CD14-positive monocyte (primary cell): ENCODE results near the gene DDR1. TPM values are rescaled to one million over a fixed set of nuclear protein-coding genes. Genes with fewer than 3 reads are reported as not detected.

ENCODE experiments used
- DNase-seq, 3 donors: peaks; one replicate each; pipeline ENCODE4 v3.0.0-alpha.2; 2011 to 2022
- H2AFZ ChIP-seq: 2 replicates; pipeline ENCODE4 v1.6.0; 2012; ENCODE audit warnings: mild to moderate bottlenecking, low read depth, low read length, inconsistent platforms; ENCODE audit not compliant: insufficient read depth, poor library complexity, severe bottlenecking
- H3K27ac ChIP-seq, 2 donors: 1 replicate in 1 of 2; 2 replicates in 1 of 2; pipeline ENCODE4 v1.5.1; 2012 to 2013; ENCODE audit warnings: low read length in 2 of 2, control low read depth in 1 of 2, inconsistent platforms in 1 of 2, low read depth in 1 of 2, mild to moderate bottlenecking in 1 of 2
- H3K27me3 ChIP-seq, 2 donors: one replicate each; pipeline versions ENCODE4 v1.6.0 to v1.6.1; 2011 to 2013; ENCODE audit warnings: low read length in 2 of 2; ENCODE audit not compliant: control insufficient read depth in 2 of 2, insufficient read depth in 2 of 2
- H3K36me3 ChIP-seq, 2 donors: replicated peaks in 1 of 2; 1 replicate in 1 of 2; 2 replicates in 1 of 2; pipeline versions ENCODE4 v1.5.1 to v1.6.1; 2012 to 2013; ENCODE audit warnings: low read length in 2 of 2, control low read depth in 1 of 2, inconsistent platforms in 1 of 2, mild to moderate bottlenecking in 1 of 2; ENCODE audit not compliant: insufficient read depth in 2 of 2, control insufficient read depth in 1 of 2
- H3K4me1 ChIP-seq, 2 donors: 1 replicate in 1 of 2; 2 replicates in 1 of 2; pipeline versions ENCODE4 v1.5.1 to v1.6.1; 2012 to 2013; ENCODE audit warnings: low read length in 2 of 2, control low read depth in 1 of 2, inconsistent platforms in 1 of 2, mild to moderate bottlenecking in 1 of 2, moderate library complexity in 1 of 2; ENCODE audit not compliant: insufficient read depth in 2 of 2, control insufficient read depth in 1 of 2
- H3K4me2 ChIP-seq: replicated peaks from 2 replicates; pipeline ENCODE3; 2012; ENCODE audit warnings: low read length, moderate library complexity, mild to moderate bottlenecking; ENCODE audit not compliant: poor library complexity, severe bottlenecking; ENCODE audit errors: extremely low read depth
- H3K4me3 ChIP-seq, 3 experiments: fragments of 200-600 bp in 1 of 3; sonication (generic) in 1 of 3; replicated peaks in 1 of 3; 1 replicate in 2 of 3; 2 replicates in 1 of 3; pipeline ENCODE4 v1.5.1; 2011 to 2013; ENCODE audit warnings: low read length in 3 of 3, mild to moderate bottlenecking in 3 of 3, control low read depth in 2 of 3, low read depth in 2 of 3, inconsistent platforms in 1 of 3, moderate library complexity in 1 of 3
- H3K79me2 ChIP-seq: 2 replicates; pipeline ENCODE4 v1.6.0; 2012; ENCODE audit warnings: mild to moderate bottlenecking, control low read depth, inconsistent platforms, low read length, moderate library complexity; ENCODE audit not compliant: insufficient read depth
- H3K9ac ChIP-seq: 2 replicates; pipeline ENCODE4 v1.6.0; 2017; ENCODE audit warnings: low read length, mild to moderate bottlenecking; ENCODE audit not compliant: insufficient read depth, poor library complexity, severe bottlenecking
- H3K9me3 ChIP-seq, 2 donors: replicated peaks in 1 of 2; 1 replicate in 1 of 2; 2 replicates in 1 of 2; pipeline versions ENCODE4 v1.5.1 to v1.6.1; 2012 to 2013; ENCODE audit warnings: low read length in 2 of 2, control low read depth in 1 of 2; ENCODE audit not compliant: control insufficient read depth in 1 of 2, insufficient read depth in 1 of 2
- H4K20me1 ChIP-seq: 2 replicates; pipeline ENCODE4 v1.6.0; 2012; ENCODE audit warnings: mild to moderate bottlenecking, low read length, control low read depth, moderate library complexity; ENCODE audit not compliant: insufficient read depth
- H3K27ac Mint-ChIP-seq, 7 donors: one replicate each; pipeline ENCODE4 v1.8.0; 2020; ENCODE audit warnings: mild to moderate bottlenecking in 7 of 7, mixed read lengths in 7 of 7, moderate library complexity in 6 of 7, inconsistent platforms in 2 of 7
- H3K27me3 Mint-ChIP-seq, 3 donors: one replicate each; pipeline ENCODE4 v1.8.0; 2021 to 2022; ENCODE audit warnings: low read depth in 3 of 3, mild to moderate bottlenecking in 3 of 3, mixed read lengths in 3 of 3, moderate library complexity in 3 of 3, inconsistent platforms in 1 of 3
- H3K36me3 Mint-ChIP-seq, 2 donors: one replicate each; pipeline ENCODE4 v1.8.0; 2020; ENCODE audit warnings: mixed read lengths in 2 of 2, inconsistent platforms in 1 of 2, mild to moderate bottlenecking in 1 of 2
- H3K4me1 Mint-ChIP-seq: one replicate; pipeline ENCODE4 v1.8.0; 2020; ENCODE audit warnings: mild to moderate bottlenecking, mixed read lengths
- H3K4me3 Mint-ChIP-seq, 2 donors: one replicate each; pipeline ENCODE4 v1.8.0; 2020; ENCODE audit warnings: mild to moderate bottlenecking in 2 of 2, mixed read lengths in 2 of 2, moderate library complexity in 1 of 2
- H3K9me3 Mint-ChIP-seq, 7 donors: one replicate each; pipeline ENCODE4 v1.8.0; 2020 to 2022; ENCODE audit warnings: mixed read lengths in 7 of 7, mild to moderate bottlenecking in 6 of 7, moderate library complexity in 6 of 7, inconsistent platforms in 2 of 7
- WGBS: methylation state at CpG from one replicate; pipeline ENCODE4 v1.1.5; 2013; ENCODE audit warnings: missing lambda C conversion rate; ENCODE audit not compliant: insufficient coverage; 5-methylcytosine and 5-hydroxymethylcytosine counted together
- intact Hi-C, 2 donors: fragments of 100-400 bp; cut with micrococcal nuclease; formaldehyde crosslinking; loops; one replicate each; pipeline versions ENCODE4 v1.15.0 to v1.15.1; 2023
- polyA plus RNA-seq, 3 donors: library from polyadenylated mRNA; depleted of rRNA in 1 of 3; unstranded in 2 of 3; stranded (reverse) in 1 of 3; fragments of 300-500 nt in 2 of 3; fragments of >200 nt in 1 of 3; fragmentation: Illumina TruSeq in 2 of 3; gene quantifications; 1 replicate in 2 of 3; 2 replicates in 1 of 3; pipeline ENCODE4 v1.2.3, GENCODE V29; 2012 to 2021
- TF ChIP-seq, protein P1 (sequence below): fragments of 200-600 bp; IDR thresholded peaks from one replicate; pipeline ENCODE4 v1.8.0; 2022; ENCODE audit warnings: antibody characterized with exemption, mild to moderate bottlenecking

Gene DDR1
- polyA plus RNA-seq, 3 donors: 0.39 to 1.0 (median 0.51) TPM

DNA sequence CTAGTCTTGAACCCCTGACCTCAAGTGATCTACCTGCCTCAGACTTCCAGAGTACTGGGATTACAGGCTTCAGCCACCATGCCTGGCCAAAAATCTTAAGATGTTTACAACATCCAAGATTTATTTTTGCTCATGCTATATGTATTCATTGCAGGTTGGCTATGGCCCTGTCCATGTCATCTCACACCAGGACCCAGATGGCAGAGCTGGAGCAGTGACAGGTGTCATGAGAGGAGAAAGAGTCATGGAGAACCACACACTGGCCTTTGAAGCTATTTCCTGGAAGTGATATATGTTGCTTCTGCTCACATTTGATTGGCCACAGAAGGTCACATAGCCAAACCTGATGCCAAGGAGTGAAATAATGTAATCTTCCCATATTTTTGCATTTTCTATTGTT lies 13.8 kb upstream of the DDR1 start:
- Histone ChIP-seq H3K4me3 (no peak overlapping the region), H3K9me3 (peaks cover 30 to 34% of the 10 kb centered on the region in 2 donors), H3K9ac (no peak overlapping the region), H4K20me1 (no peaks in the 10 kb centered on the region), H3K36me3 (no peaks in the 10 kb centered on the region), H3K4me1 (no peaks in the 10 kb centered on the region), H3K79me2 (no peaks in the 10 kb centered on the region), H2AFZ (no peak overlapping the region), H3K27me3 (no peaks in the 10 kb centered on the region), H3K27ac (no peak overlapping the region), H3K4me2 (no peak overlapping the region)
- no peaks in the 10 kb centered on the region for H3K4me1 Mint-ChIP-seq
- no peak for DNase-seq
- H3K27me3 Mint-ChIP-seq: peaks cover 0 to 2% (median 0%) of the 10 kb centered on the region in 3 donors
- no peaks in the 10 kb centered on the region for H3K36me3 Mint-ChIP-seq
- intact Hi-C loops: loop anchor here in 1 of 2 donors (10.0 kb wide), 1 partner anchor 106 kb away; no protein-coding TSS in a partner anchor
- H3K27ac Mint-ChIP-seq: no peak overlapping the region
- H3K4me3 Mint-ChIP-seq: no peak overlapping the region
- TF ChIP-seq, protein P1, sequence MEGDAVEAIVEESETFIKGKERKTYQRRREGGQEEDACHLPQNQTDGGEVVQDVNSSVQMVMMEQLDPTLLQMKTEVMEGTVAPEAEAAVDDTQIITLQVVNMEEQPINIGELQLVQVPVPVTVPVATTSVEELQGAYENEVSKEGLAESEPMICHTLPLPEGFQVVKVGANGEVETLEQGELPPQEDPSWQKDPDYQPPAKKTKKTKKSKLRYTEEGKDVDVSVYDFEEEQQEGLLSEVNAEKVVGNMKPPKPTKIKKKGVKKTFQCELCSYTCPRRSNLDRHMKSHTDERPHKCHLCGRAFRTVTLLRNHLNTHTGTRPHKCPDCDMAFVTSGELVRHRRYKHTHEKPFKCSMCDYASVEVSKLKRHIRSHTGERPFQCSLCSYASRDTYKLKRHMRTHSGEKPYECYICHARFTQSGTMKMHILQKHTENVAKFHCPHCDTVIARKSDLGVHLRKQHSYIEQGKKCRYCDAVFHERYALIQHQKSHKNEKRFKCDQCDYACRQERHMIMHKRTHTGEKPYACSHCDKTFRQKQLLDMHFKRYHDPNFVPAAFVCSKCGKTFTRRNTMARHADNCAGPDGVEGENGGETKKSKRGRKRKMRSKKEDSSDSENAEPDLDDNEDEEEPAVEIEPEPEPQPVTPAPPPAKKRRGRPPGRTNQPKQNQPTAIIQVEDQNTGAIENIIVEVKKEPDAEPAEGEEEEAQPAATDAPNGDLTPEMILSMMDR: no peak
- peaks cover 26 to 44% (median 42%) of the 10 kb centered on the region in 7 donors for H3K9me3 Mint-ChIP-seq

DNA sequence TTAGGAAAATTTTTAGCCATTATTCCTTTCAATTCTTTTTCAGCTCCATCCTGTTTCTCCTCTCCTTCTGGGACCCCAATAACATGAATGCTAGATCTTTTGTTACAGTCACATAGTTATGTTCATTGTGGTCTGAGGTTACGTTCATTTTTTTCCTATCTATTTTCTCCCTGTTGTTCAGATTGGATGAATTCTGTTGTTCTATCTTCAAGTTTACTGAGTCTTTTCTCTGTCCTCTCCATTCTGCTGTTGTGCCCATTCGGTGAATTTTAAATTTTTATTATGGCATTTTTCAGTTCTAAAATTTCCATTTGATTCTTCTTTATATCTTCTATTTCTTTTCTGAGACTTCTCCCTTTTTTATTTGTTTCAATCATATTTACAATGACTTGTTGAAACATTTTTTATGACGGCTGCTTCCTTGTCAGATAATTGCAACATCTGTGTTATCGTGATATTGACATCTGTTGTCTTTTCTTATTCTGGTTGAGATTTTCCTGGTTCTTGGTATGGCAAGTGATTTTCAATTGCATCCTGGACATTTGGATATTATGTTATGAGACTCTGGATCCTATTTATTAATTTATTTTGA lies 12.6 kb upstream of the DDR1 start:
- Histone ChIP-seq H3K36me3 (no peaks in the 10 kb centered on the region), H4K20me1 (no peaks in the 10 kb centered on the region), H3K27ac (no peak overlapping the region), H3K9ac (no peak overlapping the region), H2AFZ (no peak overlapping the region), H3K4me1 (no peaks in the 10 kb centered on the region), H3K79me2 (no peaks in the 10 kb centered on the region), H3K4me2 (no peak overlapping the region), H3K9me3 (peaks cover 30 to 34% of the 10 kb centered on the region in 2 donors), H3K27me3 (no peaks in the 10 kb centered on the region), H3K4me3 (no peak overlapping the region)
- Mint-ChIP-seq H3K4me1 (no peaks in the 10 kb centered on the region), H3K27ac (no peak overlapping the region), H3K27me3 (peaks cover 0 to 2% (median 0%) of the 10 kb centered on the region in 3 donors), H3K9me3 (peaks cover 26 to 44% (median 42%) of the 10 kb centered on the region in 7 donors), H3K36me3 (no peaks in the 10 kb centered on the region), H3K4me3 (no peak overlapping the region)
- WGBS: 100% methylated on average over 1 of the region's 4 CpGs
- intact Hi-C loops: loop anchor here in 1 of 2 donors (10.0 kb wide), 1 partner anchor 107 kb away; no protein-coding TSS in a partner anchor
- TF ChIP-seq, protein P1: no peak
- DNase-seq: no peak
